GM20000 (cell line): ENCODE data around the gene TFRC.

Experiments
- DNase-seq: peaks from one replicate; pipeline ENCODE4 v3.0.0; 2012; ENCODE audit warnings: low spot score
- CTCF ChIP-seq: IDR thresholded peaks from 2 replicates; pipeline ENCODE4 v1.5.1; 2012; ENCODE audit warnings: mild to moderate bottlenecking, control low read depth; ENCODE audit errors: extremely low read depth, missing control alignments

The TFRC gene

GRCh38 chr3:196016059-196016458, 65.8 kb downstream of the TFRC start:
- no peak for TF ChIP-seq CTCF
- no peak for DNase-seq

GRCh38 chr3:196013587-196014487, 68.1 kb downstream of the TFRC start:
- no peak for DNase-seq

GRCh38 chr3:196012941-196013476, 68.9 kb downstream of the TFRC start:
- no peak for DNase-seq
- no peak for TF ChIP-seq CTCF

More at GRCh38 chr3:196013587-196014487, 68.1 kb downstream of the TFRC start:
- no peak for TF ChIP-seq CTCF

GRCh38 chr3:196012481-196012880, 69.4 kb downstream of the TFRC start:
- DNase-seq, result no peak
- TF ChIP-seq CTCF, result no peak

- DNase-seq, result no peak
- no peak for TF ChIP-seq CTCF
Measured at GRCh38 chr3:196009456-196009855, 72.4 kb downstream of the TFRC start.

GRCh38 chr3:196008929-196009328, 73.0 kb downstream of the TFRC start:
- DNase-seq, result no peak
- no peak for TF ChIP-seq CTCF

GRCh38 chr3:196008387-196008786, 73.5 kb downstream of the TFRC start:
- no peak for DNase-seq
- no peak for TF ChIP-seq CTCF
